Anterior cingulate cortex (tissue), 58 donors: ENCODE measurements around the gene JPT2.

ENCODE experiments used
- DNase-seq, 58 donors: peaks; one replicate each; lab custom pipeline; 2025; lab: John Stamatoyannopoulos, UW

Gene JPT2

GRCh38 chr16:1749152-1750117 is 71.4 kb downstream of the JPT2 start:
- no peak for DNase-seq
